GM19239 (cell line): Measurements from ENCODE around the gene ATR.

ENCODE experiments used
- DNase-seq: peaks from one replicate; pipeline ENCODE4 v3.0.0; 2011; ENCODE audit warnings: low spot score; ENCODE audit not compliant: insufficient read length
- FAIRE-seq: peaks from 2 replicates; lab custom pipeline; 2011; peaks lifted over from hg19 to GRCh38; lab: Jason Lieb, UNC

The ATR gene

DNA sequence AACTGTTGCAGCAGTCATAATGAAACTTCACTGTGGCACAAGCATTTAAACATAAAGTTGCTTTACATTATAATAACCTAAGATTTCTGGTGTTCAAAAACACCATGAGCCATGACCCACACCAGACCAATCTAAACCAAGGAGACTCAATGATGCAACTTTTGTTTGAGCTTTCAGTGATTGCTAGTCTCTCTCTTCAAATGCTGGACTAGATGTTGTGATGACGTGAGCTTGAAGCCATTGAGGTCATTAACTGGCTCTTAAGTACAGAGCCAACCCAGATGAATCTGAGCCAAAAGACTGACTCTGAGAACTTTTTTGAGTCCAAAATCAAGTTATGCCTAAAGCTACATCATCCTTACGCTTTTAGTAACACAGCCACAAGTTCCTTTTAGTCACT lies 36.5 kb downstream of the ATR start:
- DNase-seq = no peak
- no peak for FAIRE-seq

- FAIRE-seq = no peak
- DNase-seq = no peak
Measured at GRCh38 chr3:142536519-142536918, 42.0 kb downstream of the ATR start.

- no peak for FAIRE-seq
Measured at GRCh38 chr3:142534543-142534942, 44.0 kb downstream of the ATR start.

GRCh38 chr3:142530296-142530695 lies 48.2 kb downstream of the ATR start:
- no peak for FAIRE-seq
- DNase-seq = no peak

More at GRCh38 chr3:142534543-142534942, 44.0 kb downstream of the ATR start:
- no peak for DNase-seq

DNA sequence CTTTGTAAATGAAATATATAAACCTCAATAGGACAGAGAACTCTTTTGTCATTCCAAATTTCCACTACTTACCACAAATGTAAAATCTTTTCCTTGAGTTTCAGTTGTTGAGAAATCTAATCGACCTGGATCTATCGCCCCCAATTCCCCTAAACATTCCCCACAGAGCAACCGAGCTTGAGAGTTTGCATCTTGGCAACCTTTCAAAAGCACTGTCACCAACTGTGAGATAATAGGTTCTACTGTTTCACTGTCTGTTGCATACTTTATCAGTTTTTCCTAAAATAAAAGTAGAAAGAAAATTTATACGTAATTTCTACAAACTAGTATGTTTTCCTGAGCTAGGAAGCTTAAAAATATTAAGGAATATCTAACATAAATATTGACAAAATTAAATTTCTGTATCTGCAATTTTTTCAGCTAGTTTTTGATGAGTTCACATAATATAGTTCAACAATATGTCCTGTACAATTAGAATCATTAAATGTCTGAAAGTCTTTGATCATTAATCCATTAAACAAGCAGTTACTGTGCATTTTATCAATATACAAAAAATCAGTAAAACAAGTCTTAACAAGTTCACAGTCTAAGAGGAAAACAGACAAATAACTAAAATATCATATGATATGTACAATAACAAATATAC lies 54.5 kb downstream of the ATR start:
- no peak for FAIRE-seq
- no peak for DNase-seq

- no peak for FAIRE-seq
- no peak for DNase-seq
Measured at GRCh38 chr3:142509079-142509478, 69.5 kb downstream of the ATR start.

GRCh38 chr3:142507241-142507640 lies 71.3 kb downstream of the ATR start:
- DNase-seq (no peak), FAIRE-seq (no peak)

GRCh38 chr3:142502187-142502985 lies 76.1 kb downstream of the ATR start:
- DNase-seq (no peak), FAIRE-seq (no peak)

DNA sequence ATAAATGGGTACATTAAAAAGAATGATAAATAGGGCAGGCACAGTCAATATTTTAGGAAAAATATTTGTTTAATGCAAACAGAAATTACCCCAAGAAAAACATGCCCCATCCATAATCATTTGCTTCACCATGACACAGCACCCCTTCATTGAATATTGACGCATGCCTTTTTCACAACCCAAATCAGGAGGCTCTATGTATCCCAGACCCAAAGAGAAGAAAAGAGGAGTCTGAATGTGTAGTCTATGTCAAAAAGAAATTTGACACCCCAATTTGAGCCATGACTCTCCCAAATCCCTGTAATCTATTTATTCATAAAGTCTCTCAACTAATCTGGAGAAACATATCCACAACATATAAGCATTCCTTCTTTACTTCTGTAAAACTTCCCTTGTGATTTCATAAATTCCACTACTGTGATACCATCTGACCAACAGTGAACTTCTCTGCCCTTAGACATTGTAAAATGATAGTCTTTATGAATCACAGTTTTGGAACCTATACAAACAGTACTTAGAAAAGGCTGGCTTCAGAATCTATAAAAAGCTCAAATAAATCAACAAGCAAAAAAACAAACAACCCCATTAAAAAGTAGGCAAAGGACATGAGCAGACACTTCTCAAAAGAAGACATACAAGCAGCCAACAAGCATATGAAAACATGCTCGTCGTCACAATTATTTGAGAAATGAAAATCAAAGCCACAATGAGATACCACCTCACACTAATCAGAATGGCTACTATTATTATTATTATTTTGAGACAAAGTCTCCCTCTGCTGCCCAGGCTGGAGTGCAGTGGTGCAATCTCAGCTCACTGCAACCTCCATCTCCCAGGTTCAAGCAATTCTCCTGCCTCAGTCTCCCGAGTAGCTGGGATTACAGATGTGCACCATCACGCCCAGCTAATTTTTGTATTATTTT lies 77.3 kb downstream of the ATR start:
- no peak for FAIRE-seq
- DNase-seq = no peak

GRCh38 chr3:142500211-142500610 lies 78.3 kb downstream of the ATR start:
- DNase-seq = no peak
- no peak for FAIRE-seq

GRCh38 chr3:142498397-142499180 lies 79.9 kb downstream of the ATR start:
- FAIRE-seq (peak; percentile 8), DNase-seq (peak; percentile 2)

GRCh38 chr3:142497729-142498128 lies 80.8 kb downstream of the ATR start:
- FAIRE-seq = no peak
- no peak for DNase-seq

- DNase-seq (no peak), FAIRE-seq (no peak)
Measured at GRCh38 chr3:142495103-142495502, 83.4 kb downstream of the ATR start.

GRCh38 chr3:142492184-142492583 lies 86.3 kb downstream of the ATR start:
- DNase-seq (no peak), FAIRE-seq (peak; percentile 11)

DNA sequence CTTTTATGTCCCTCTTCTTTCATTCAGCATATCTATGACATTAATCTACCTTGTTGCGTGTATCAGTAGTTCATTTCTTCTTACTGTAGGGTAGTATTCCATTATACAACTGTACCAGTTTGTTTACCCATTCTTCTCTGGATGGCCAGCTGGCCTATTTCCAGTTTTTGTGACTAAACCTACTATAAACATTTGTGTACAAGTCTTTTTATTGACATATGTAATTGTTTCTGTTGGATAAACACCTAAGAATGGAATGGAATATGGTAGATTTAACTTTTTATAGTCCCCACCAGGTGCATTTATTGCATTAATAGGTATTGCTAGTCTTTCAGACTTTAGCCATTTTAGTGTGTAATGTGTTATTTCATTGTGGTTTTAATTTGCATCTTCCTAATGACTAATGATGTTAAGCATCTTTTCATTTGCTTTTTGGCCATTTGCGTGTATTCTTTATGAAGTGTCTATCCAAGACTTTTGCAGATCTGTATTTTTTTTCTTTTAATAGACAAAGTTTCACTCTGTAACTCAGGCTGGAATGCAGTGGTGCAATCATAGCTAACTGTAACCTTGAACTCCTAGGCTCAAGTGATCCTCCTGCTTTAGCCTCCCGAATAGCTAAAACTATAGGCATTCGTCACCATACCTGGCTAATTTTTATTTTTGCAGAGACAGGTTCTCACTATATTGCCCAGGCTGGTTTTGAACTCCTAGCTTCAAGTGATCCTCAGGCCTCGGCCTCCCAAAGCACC lies 88.8 kb downstream of the ATR start:
- DNase-seq (no peak), FAIRE-seq (no peak)

DNA sequence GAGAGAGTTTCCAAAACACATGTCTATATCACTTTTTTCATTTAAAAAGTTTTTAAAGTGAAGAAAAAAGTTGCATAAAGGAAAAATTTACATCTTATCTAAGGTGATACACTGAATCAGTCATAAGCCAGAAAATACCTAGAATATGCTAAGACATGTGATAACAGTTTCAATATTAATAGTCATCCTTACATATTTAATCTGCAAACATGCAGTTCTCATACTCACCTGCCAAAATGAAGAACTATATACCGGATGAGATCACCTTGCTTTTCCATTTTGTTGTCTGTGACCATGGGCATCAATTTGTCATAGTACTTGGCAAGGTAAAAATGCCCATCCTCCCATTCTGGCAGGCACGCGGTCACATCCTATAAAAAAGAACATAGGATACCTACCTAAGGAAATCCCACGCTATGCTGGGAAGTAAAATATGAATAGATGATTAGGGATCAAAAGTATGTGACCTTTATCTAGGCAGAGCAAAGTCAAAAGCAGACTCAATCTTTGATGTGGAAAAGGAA lies 93.6 kb downstream of the ATR start:
- no peak for FAIRE-seq
- DNase-seq = no peak

DNA sequence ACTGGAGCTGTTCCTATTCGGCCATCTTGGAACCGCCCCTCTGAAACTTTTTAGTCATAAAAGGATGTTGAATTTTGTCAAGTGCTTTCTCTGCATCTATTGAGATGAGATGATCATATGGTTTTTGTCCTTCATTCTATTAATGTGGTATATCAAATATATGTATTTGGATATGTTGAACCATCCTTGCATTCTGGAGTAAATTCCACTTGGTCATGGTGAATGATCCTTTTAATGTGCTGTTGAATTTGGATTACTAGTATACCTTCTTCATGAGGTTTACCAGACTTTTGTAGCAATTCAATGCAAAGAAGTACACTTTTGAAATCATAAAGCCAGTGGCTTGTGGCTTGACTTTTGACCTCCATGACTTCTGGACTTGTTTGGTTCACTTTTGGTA lies 97.3 kb downstream of the ATR start:
- FAIRE-seq (no peak), DNase-seq (no peak)

- no peak for DNase-seq
- peak; percentile 33 for FAIRE-seq
Measured at GRCh38 chr3:142470826-142471225, 107.7 kb downstream of the ATR start.

DNA sequence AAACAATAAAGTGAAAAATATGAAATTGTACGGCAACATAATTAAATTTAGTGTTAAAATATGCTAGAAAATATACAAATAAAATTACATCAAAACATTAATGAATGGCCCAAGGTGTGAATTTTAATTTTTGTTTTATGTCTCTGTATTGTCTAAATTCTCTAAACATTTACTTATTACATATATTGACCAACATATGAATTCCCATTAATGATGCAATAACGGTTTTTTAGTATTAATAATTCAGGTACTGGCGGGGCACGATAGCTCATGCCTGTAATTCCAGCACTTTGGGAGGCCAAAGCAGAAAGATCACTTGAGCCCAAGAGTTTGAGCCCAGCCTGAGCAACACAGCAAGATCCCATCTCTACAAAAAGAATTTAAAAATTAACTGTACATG lies 110.1 kb downstream of the ATR start:
- no peak for FAIRE-seq
- no peak for DNase-seq
